DND-41 (cell line): ENCODE data around the gene ZMIZ1.

Source experiments
- ATAC-seq: fragments of 200-7000 bp; cut with Tn5 transposase; 3 replicates; pipeline ENCODE4 v1.9.1; 2021; ENCODE audit warnings: low read depth; ENCODE audit not compliant: insufficient read depth
- DNase-seq: peaks from one replicate; pipeline ENCODE4 v3.0.0-alpha.2; 2020
- H2AFZ ChIP-seq: 2 replicates; pipeline ENCODE4 v1.6.0; 2012; ENCODE audit warnings: low read depth, low read length
- H3K27ac ChIP-seq: 2 replicates; pipeline ENCODE4 v1.5.1; 2012; ENCODE audit warnings: low read length, inconsistent platforms
- H3K27me3 ChIP-seq: fragments of 200-600 bp; sonication (generic); 2 replicates; pipeline ENCODE4 v1.6.0; 2012; ENCODE audit warnings: low read length, mild to moderate bottlenecking, inconsistent platforms; ENCODE audit not compliant: insufficient read depth, poor library complexity
- H3K36me3 ChIP-seq: 2 replicates; pipeline ENCODE4 v1.5.1; 2012; ENCODE audit warnings: low read length, inconsistent platforms; ENCODE audit not compliant: insufficient read depth
- H3K4me1 ChIP-seq: 2 replicates; pipeline ENCODE4 v1.5.1; 2012; ENCODE audit warnings: mild to moderate bottlenecking, low read length; ENCODE audit not compliant: insufficient read depth
- H3K4me2 ChIP-seq: 2 replicates; pipeline ENCODE4 v1.6.0; 2012; ENCODE audit warnings: mild to moderate bottlenecking, moderate library complexity, low read length, inconsistent platforms; ENCODE audit not compliant: insufficient read depth
- H3K4me3 ChIP-seq, 2 experiments: fragments of 200-600 bp in 1 of 2; shearing (Covaris generic) in 1 of 2; 2 replicates each; pipeline ENCODE4 v1.5.1; 2012 to 2016; ENCODE audit warnings: inconsistent platforms in 2 of 2, low read length in 2 of 2, mild to moderate bottlenecking in 2 of 2, low read depth in 1 of 2, moderate library complexity in 1 of 2
- H3K79me2 ChIP-seq: 2 replicates; pipeline ENCODE4 v1.6.0; 2012; ENCODE audit warnings: low read length, inconsistent platforms; ENCODE audit not compliant: insufficient read depth
- H3K9ac ChIP-seq: 2 replicates; pipeline ENCODE4 v1.6.0; 2012; ENCODE audit warnings: low read depth, mild to moderate bottlenecking, inconsistent platforms, low read length, moderate library complexity
- H3K9me3 ChIP-seq: 2 replicates; pipeline ENCODE4 v1.5.1; 2012; ENCODE audit warnings: low read length, moderate library complexity, mild to moderate bottlenecking, inconsistent platforms; ENCODE audit not compliant: insufficient read depth, severe bottlenecking
- H4K20me1 ChIP-seq: 2 replicates; pipeline ENCODE4 v1.6.0; 2012; ENCODE audit warnings: low read length; ENCODE audit not compliant: insufficient read depth
- EZH2 ChIP-seq: IDR thresholded peaks from 3 replicates; pipeline ENCODE4 v1.6.1; 2012; ENCODE audit warnings: borderline replicate concordance, low read depth, mild to moderate bottlenecking, moderate library complexity, low read length, inconsistent platforms; ENCODE audit not compliant: severe bottlenecking
- TF ChIP-seq, protein P1 (sequence below): IDR thresholded peaks from 2 replicates; pipeline ENCODE4 v1.5.1; 2012; ENCODE audit warnings: borderline replicate concordance, low read length, moderate library complexity, mild to moderate bottlenecking; ENCODE audit not compliant: poor library complexity, severe bottlenecking; ENCODE audit errors: extremely low read depth

The ZMIZ1 gene

DNA sequence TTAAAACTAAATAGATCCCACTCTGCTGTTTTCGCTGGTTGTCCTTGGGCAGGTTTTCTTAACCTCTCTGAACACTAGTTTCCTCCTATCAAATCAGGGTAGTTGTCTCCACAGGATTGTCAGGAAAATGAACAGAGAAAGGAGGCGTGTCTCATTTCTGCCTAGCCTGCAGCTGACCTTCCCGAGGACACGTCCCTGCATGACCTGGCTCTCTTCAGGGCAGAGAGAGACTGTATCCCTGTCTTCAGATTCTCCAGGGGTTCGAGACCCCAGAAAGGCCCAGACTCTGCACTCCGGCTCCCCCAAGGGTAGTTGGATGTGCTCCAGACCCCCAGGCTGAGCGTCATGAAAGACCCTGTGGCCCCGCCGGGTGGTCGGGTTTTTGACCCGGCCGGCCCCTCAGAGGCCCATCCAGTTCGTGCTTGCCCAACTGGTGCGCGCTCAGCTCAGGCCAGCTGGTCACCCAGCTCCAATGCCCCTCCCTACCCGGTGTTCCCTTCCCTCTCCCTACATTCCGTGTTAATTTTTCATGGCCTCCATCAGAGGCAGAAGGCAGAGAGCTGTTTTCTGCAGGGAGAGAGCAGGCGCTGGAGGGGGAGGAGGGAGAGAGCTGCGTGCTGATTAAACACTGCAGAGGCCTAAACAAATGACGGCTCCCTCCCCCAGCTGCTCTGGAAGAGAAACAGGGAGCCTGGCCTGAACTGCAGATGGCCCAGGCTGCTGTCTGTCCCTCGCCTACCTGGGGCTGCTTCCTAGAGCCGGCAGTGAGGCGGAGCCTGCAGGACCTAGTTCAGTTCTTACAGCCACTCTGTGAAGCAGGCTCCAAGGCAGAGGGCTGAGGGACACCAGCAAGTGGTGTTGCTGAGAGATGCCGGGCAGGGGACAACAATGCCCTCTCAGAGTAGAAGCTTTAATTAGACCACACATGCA, 192.3 kb downstream of the ZMIZ1 start:
- no peak overlapping the region for H2AFZ ChIP-seq
- H4K20me1 ChIP-seq: peaks cover 56% of the 10 kb centered on the region
- TF ChIP-seq, protein P1, sequence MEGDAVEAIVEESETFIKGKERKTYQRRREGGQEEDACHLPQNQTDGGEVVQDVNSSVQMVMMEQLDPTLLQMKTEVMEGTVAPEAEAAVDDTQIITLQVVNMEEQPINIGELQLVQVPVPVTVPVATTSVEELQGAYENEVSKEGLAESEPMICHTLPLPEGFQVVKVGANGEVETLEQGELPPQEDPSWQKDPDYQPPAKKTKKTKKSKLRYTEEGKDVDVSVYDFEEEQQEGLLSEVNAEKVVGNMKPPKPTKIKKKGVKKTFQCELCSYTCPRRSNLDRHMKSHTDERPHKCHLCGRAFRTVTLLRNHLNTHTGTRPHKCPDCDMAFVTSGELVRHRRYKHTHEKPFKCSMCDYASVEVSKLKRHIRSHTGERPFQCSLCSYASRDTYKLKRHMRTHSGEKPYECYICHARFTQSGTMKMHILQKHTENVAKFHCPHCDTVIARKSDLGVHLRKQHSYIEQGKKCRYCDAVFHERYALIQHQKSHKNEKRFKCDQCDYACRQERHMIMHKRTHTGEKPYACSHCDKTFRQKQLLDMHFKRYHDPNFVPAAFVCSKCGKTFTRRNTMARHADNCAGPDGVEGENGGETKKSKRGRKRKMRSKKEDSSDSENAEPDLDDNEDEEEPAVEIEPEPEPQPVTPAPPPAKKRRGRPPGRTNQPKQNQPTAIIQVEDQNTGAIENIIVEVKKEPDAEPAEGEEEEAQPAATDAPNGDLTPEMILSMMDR: no peak
- no peak for TF ChIP-seq EZH2
- DNase-seq: no peak
- no peak for ATAC-seq
- H3K9ac ChIP-seq: no peak overlapping the region
- no peak overlapping the region for H3K4me2 ChIP-seq
- H3K27ac ChIP-seq: no peak overlapping the region
- no peaks in the 10 kb centered on the region for H3K27me3 ChIP-seq
- no peaks in the 10 kb centered on the region for H3K9me3 ChIP-seq
- H3K79me2 ChIP-seq: no peaks in the 10 kb centered on the region
- H3K4me3 ChIP-seq: no peak overlapping the region
- peaks cover 8% of the 10 kb centered on the region for H3K36me3 ChIP-seq
- no peaks in the 10 kb centered on the region for H3K4me1 ChIP-seq

DNA sequence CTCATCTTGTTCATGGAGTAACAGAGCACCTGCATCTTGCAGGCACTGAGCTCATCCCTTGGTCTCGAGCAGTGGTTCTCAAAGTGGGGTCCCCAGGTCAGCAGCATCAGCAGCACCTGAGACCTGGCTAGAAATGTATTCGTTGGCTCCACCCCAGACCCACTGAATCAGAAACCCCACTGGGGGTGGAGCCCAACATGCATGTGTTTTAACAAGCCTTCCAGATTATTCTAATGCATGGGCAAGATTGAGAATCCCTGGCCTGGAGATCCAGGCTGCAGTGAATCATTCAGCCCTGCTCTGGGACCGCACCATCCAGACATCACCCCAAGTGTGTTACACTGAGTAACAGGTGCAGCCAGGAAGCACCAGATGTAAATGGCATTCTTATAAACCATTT, 193.4 kb downstream of the ZMIZ1 start:
- peaks cover 54% of the 10 kb centered on the region for H4K20me1 ChIP-seq
- no peak for TF ChIP-seq EZH2
- TF ChIP-seq, protein P1: no peak
- H3K27me3 ChIP-seq: no peaks in the 10 kb centered on the region
- ATAC-seq (no peak), DNase-seq (no peak)
- H3K9me3 ChIP-seq: no peaks in the 10 kb centered on the region
- H2AFZ ChIP-seq: no peak overlapping the region
- H3K4me2 ChIP-seq: no peak overlapping the region
- H3K4me3 ChIP-seq: no peak overlapping the region
- H3K36me3 ChIP-seq: no peaks in the 10 kb centered on the region; the same call in 1 of the 2 replicates
- no peaks in the 10 kb centered on the region for H3K4me1 ChIP-seq
- H3K79me2 ChIP-seq: no peaks in the 10 kb centered on the region
- H3K9ac ChIP-seq: no peak overlapping the region
- H3K27ac ChIP-seq: no peak overlapping the region

DNA sequence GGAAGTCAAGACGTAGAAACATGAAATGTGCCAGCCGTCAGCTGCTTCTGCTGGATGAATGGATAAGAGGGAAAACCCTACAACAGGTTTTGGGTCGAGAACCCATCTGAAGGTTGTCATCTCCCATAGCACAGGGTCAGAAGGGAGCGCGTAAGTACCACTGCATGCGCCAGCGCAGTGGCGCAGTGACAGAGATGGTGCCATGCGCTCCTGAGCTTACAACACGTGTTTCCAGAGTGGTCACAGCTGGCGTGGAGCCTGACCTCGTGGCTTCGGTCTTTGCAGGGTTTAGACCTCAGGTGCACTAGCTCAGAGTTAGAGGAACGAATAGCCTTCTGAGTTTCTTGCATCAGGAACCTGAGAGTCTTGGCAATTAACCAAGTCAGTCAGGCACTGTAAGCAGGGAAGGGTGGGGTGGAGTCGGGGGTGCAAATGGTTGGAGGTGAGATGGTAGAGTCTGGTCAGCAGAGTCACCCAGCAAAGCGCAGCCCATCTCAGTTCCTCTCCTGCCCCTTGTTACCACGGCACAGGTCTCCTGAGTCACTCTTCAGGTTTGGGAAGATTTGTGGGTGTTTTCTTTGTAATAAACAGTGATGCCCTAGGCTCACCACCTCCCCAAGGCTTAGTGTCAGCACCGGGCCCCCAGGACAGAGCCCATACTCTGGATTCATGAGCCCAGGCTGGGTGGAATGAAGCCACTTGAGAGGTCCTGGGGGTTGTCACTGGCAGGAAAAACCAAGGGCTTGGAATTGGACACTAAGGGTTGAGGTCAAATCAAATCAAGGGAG, 194.4 kb downstream of the ZMIZ1 start:
- no peak for ATAC-seq
- Histone ChIP-seq H3K27ac (no peak overlapping the region), H3K79me2 (no peaks in the 10 kb centered on the region), H3K4me3 (no peak overlapping the region), H3K27me3 (no peaks in the 10 kb centered on the region), H2AFZ (no peak overlapping the region), H3K36me3 (no peaks in the 10 kb centered on the region; the same call in 1 of the 2 replicates), H3K4me2 (no peak overlapping the region), H3K9ac (no peak overlapping the region), H4K20me1 (peaks cover 51% of the 10 kb centered on the region), H3K9me3 (no peaks in the 10 kb centered on the region), H3K4me1 (no peaks in the 10 kb centered on the region)
- DNase-seq: no peak
- no peak for TF ChIP-seq EZH2
- TF ChIP-seq, protein P1: no peak
